Spleen (tissue), 11 donors: Measurements from ENCODE around the gene GRIA4. TPM values are rescaled to one million over a fixed set of nuclear protein-coding genes. Genes with fewer than 3 reads are reported as not detected.

Source experiments
- DNase-seq: peaks from one replicate; pipeline ENCODE4 v3.0.0-alpha.2; 2020
- H3K27ac ChIP-seq, 8 donors: fragments of 200-600 bp; sonication (generic) in 7 of 8; 1 replicate in 4 of 8; 2 replicates in 4 of 8; pipeline versions ENCODE4 v1.5.0 to v1.8.0; 2016 to 2021; ENCODE audit warnings: inconsistent platforms in 4 of 8, mild to moderate bottlenecking in 4 of 8, moderate library complexity in 1 of 8
- H3K27me3 ChIP-seq, 7 donors: fragments of 200-600 bp; sonication (generic) in 6 of 7; replicated peaks in 1 of 7; 1 replicate in 4 of 7; 2 replicates in 3 of 7; pipeline versions ENCODE4 v1.5.0 to v1.8.0; 2016 to 2021; ENCODE audit warnings: inconsistent platforms in 3 of 7, mild to moderate bottlenecking in 1 of 7
- H3K36me3 ChIP-seq, 6 donors: fragments of 200-600 bp; sonication (generic) in 5 of 6; 1 replicate in 4 of 6; 2 replicates in 2 of 6; pipeline versions ENCODE4 v1.5.0 to v1.8.0; 2016 to 2021; ENCODE audit warnings: inconsistent platforms in 2 of 6
- H3K4me1 ChIP-seq, 6 donors: fragments of 200-600 bp; sonication (generic) in 5 of 6; 1 replicate in 3 of 6; 2 replicates in 3 of 6; pipeline versions ENCODE4 v1.5.0 to v1.8.0; 2016 to 2021; ENCODE audit warnings: inconsistent platforms in 3 of 6
- H3K4me3 ChIP-seq, 8 donors: fragments of 200-600 bp; sonication (generic) in 7 of 8; 1 replicate in 4 of 8; 2 replicates in 4 of 8; pipeline versions ENCODE4 v1.5.0 to v1.8.0; 2016 to 2021; ENCODE audit warnings: inconsistent platforms in 4 of 8, mild to moderate bottlenecking in 4 of 8, moderate library complexity in 2 of 8
- H3K9me3 ChIP-seq, 8 donors: fragments of 200-600 bp; sonication (generic) in 7 of 8; 1 replicate in 4 of 8; 2 replicates in 4 of 8; pipeline versions ENCODE4 v1.5.0 to v1.8.0; 2016 to 2021; ENCODE audit warnings: inconsistent platforms in 4 of 8
- CTCF ChIP-seq, 11 experiments: fragments of 200-600 bp in 7 of 11; fragments of 450-650 bp in 4 of 11; sonication (generic) in 4 of 11; IDR thresholded peaks in 8 of 11; conservative IDR thresholded peaks in 3 of 11; 1 replicate in 7 of 11; 2 replicates in 4 of 11; pipeline versions ENCODE4 v1.4.0 to v1.8.0; 2016 to 2021; ENCODE audit warnings: antibody characterized with exemption in 11 of 11, inconsistent platforms in 4 of 11, mild to moderate bottlenecking in 1 of 11
- POLR2A ChIP-seq, 3 donors: fragments of 450-650 bp; IDR thresholded peaks; one replicate each; pipeline ENCODE4 v1.5.1; 2017; ENCODE audit warnings: antibody characterized with exemption in 3 of 3, mild to moderate bottlenecking in 1 of 3
- POLR2AphosphoS5 ChIP-seq, 3 donors: sonication (generic); formaldehyde crosslinking; IDR thresholded peaks; one replicate each; pipeline ENCODE4 v1.5.1; 2017; ENCODE audit warnings: antibody characterized with exemption in 3 of 3
- WGBS, 5 donors: extraction: QIAGEN DNeasy Blood & Tissue Kit in 3 of 5; methylation state at CpG; one replicate each; pipeline versions ENCODE4 v1.1.5 to v1.1.7; 2013 to 2018; 5-methylcytosine and 5-hydroxymethylcytosine counted together
- intact Hi-C: fragments of 100-400 bp; cut with DNase I; formaldehyde crosslinking; loops from one replicate; pipeline ENCODE4 v1.15.0; 2023; ENCODE audit warnings: low total_unique reads
- polyA plus RNA-seq, 3 donors: library from polyadenylated mRNA; stranded (reverse); fragments of 200-250 nt; gene quantifications; one replicate each; pipeline ENCODE4 v1.2.1, GENCODE V29; 2013
- total RNA-seq, 7 donors: library from RNA; depleted of rRNA in 3 of 7; stranded (reverse); fragments of >200 nt in 3 of 7; fragmentation: NEBNext Ultra II Directional in 4 of 7; extraction: Animal tissue kit (Norgen Biotek cat#: 25700) in 4 of 7; gene quantifications; one replicate each; pipeline versions ENCODE4 v1.1.0 to v1.2.1, GENCODE V29; 2016 to 2021
- donor health status: healthy with polysubstance abuse.
- donor health status: DM: no; HTN: no; CAD: no; lungs with moderate emphysema.
- donor health status: DM: no; HTN: no; CAD: no.
- donor health status: Bipolar disorder and iron deficiency.
- donor health status: healthy.
- donor health status: DM: no; HTN: no; CAD: no.
- donor health status: DM: yes; HTN: yes; CAD: no.

The GRIA4 gene
- total and polyA plus RNA-seq, 10 donors: not detected

- no peak for DNase-seq
- Histone ChIP-seq H3K4me3 (no peak overlapping the region), H3K27ac (no peak overlapping the region), H3K9me3 (no peaks in the 10 kb centered on the region), H3K36me3 (no peaks in the 10 kb centered on the region), H3K4me1 (no peaks in the 10 kb centered on the region), H3K27me3 (no peaks in the 10 kb centered on the region)
- intact Hi-C loops: no loop called here
- TF ChIP-seq CTCF (IDR thresholded peaks at IDR 0.05 in 8 of 11, conservative IDR thresholded peaks at IDR 0.05 in 3 of 11): no peak
- TF ChIP-seq POLR2AphosphoS5 (IDR thresholded peaks at IDR 0.05): no peak
- no peak for TF ChIP-seq POLR2A (IDR thresholded peaks at IDR 0.05)
- whole genome bisulfite sequencing, 5 donors: 76 to 93% (median 78%) methylated on average over 1 of the region's 1 CpG
These were observed 128.4 kb downstream of the GRIA4 start for GRCh38 chr11:105738251-105738650.

DNA sequence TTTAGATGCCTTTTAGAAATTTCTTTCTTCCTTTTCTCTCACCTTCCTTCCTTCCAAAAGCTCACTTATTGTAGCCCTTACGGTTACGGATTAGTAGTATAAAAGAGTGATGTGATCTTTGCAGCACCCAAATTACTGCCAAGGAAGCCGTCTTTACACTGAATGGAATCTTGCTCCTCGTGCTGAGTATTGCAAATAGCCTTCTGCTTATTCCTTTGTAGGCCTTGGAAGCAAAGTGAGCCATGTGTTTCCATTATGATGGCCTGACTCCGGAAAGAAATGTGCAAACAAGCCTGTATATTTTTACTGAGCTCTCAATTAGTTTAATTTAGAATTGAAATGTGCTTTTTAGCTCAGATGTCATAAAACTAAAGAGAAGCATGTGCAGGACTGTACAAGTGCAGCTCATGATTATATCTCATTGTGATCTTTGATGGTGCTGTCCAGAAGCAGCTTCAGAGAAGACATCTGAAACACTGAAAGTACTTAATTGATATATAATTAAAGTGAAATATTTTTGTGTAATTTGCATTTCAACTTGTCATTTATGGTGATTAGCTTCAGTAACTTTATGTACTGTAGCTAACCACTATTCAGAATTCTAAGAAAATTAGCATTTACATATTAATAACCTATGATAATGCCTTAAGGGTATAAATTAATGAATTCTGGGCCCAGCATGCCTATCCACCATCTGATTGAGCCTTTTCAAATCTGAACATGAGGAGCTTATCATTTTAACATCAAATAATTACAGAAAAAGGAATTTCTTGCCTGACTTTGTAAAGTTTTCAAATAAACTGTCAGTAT, 129.3 kb downstream of the GRIA4 start:
- WGBS, 5 donors: 78 to 85% (median 82%) methylated on average over 5 of the region's 5 CpGs
- TF ChIP-seq POLR2AphosphoS5 (IDR thresholded peaks at IDR 0.05) (no peak), CTCF (IDR thresholded peaks at IDR 0.05 in 8 of 11, conservative IDR thresholded peaks at IDR 0.05 in 3 of 11) (no peak), POLR2A (IDR thresholded peaks at IDR 0.05) (no peak)
- DNase-seq: no peak

DNA sequence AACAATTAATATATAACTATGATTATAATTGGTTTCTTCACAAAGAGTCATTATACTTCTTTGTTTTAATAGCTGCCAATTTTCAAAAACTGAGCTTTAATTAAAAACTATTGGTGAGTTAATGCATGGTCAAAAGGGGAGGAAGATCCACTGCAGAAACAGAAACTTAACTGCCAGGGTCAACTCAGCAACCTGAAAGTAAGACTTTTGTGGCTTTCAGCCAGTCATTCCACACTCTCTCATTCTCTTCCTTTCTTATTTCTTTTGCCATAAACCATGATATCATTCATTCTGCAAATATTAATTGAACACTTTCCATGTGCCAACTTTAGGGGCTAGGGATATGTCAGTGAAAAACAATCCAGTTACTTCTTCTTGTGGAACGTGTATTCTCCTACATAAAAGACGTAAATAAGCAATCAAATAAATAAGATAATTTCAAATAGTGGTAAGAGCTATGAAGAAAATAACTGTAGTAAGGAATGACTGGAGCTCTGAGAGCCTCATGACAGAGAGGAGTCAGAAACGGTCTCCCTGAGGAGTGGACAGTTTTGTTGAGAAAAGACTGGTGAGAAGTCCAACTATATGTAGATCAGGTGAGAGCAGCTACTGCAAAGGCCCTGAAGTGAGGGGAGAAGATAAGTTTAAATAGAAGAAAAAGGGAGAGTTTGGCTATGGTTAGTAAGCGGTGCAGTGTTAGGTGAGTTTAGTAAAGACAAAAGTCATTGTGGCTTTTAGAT, 130.5 kb downstream of the GRIA4 start:
- DNase-seq: no peak
- no peaks in the 10 kb centered on the region for H3K4me1 ChIP-seq
- TF ChIP-seq POLR2A (IDR thresholded peaks at IDR 0.05): no peak
- H3K9me3 ChIP-seq: no peaks in the 10 kb centered on the region
- H3K36me3 ChIP-seq: no peaks in the 10 kb centered on the region
- WGBS, 5 donors: 73 to 88% (median 85%) methylated on average over 4 of the region's 4 CpGs
- intact Hi-C loops: no loop called here
- no peaks in the 10 kb centered on the region for H3K27me3 ChIP-seq
- H3K4me3 ChIP-seq: no peak overlapping the region
- no peak overlapping the region for H3K27ac ChIP-seq

More for the DNA sequence above, 129.3 kb downstream of the GRIA4 start:
- H3K27me3 ChIP-seq: no peaks in the 10 kb centered on the region
- intact Hi-C loops: no loop called here
- H3K36me3 ChIP-seq: no peaks in the 10 kb centered on the region
- H3K4me1 ChIP-seq: no peaks in the 10 kb centered on the region
- no peak overlapping the region for H3K4me3 ChIP-seq
- no peak overlapping the region for H3K27ac ChIP-seq
- no peaks in the 10 kb centered on the region for H3K9me3 ChIP-seq

DNA sequence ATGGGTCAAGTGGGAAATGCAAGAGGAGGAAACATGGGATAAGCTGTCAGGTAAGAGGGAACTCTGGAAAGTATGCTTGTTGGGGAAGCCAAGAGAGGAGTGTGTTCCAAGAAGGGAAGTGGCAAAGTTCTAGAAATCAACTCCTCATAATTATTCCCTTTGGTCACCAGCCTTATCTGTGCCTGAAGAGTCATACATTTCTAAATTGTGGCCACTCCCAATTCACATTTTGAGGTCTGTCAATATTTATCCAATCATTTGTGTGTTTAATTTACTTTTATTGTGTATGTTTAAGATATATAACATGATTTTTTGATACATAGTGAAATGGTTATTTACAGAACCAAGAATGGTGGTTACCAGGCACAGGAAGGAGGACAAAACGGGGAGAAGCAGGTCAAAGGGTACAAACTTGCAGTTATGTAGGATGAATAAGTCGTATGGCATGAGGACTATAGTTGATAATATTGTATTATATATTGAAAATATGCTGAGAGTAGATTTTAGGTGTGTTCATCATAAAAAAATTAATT, 131.7 kb downstream of the GRIA4 start:
- DNase-seq: no peak
- H3K27me3 ChIP-seq: no peaks in the 10 kb centered on the region
- H3K9me3 ChIP-seq: no peaks in the 10 kb centered on the region
- WGBS, 5 donors: 61 to 76% (median 67%) methylated on average over 2 of the region's 2 CpGs
- no peaks in the 10 kb centered on the region for H3K36me3 ChIP-seq
- no peak overlapping the region for H3K27ac ChIP-seq
- no peak overlapping the region for H3K4me3 ChIP-seq
- no peaks in the 10 kb centered on the region for H3K4me1 ChIP-seq
- intact Hi-C loops: no loop called here
- no peak for TF ChIP-seq CTCF (IDR thresholded peaks at IDR 0.05 in 8 of 11, conservative IDR thresholded peaks at IDR 0.05 in 3 of 11)
- no peak for TF ChIP-seq POLR2A (IDR thresholded peaks at IDR 0.05)
- TF ChIP-seq POLR2AphosphoS5 (IDR thresholded peaks at IDR 0.05): no peak
